Loucy (cell line): Measurements from ENCODE around the gene SSBP2.

Source experiments
- H2AFZ ChIP-seq: fragments of 200-600 bp; sonication (generic); 2 replicates; pipeline ENCODE4 v1.6.0; 2016; ENCODE audit warnings: antibody characterized with exemption, mild to moderate bottlenecking, low read length, moderate library complexity
- H3F3A ChIP-seq: fragments of 200-600 bp; 2 replicates; pipeline ENCODE4 v1.6.0; 2016; ENCODE audit warnings: antibody characterized with exemption, low read depth, mild to moderate bottlenecking
- H3K27me3 ChIP-seq: fragments of 200-600 bp; sonication (generic); 2 replicates; pipeline ENCODE4 v1.6.1; 2014; ENCODE audit warnings: low read length, mild to moderate bottlenecking; ENCODE audit not compliant: insufficient read depth, poor library complexity, severe bottlenecking
- H3K36me3 ChIP-seq: fragments of 200-600 bp; sonication (generic); 2 replicates; pipeline ENCODE4 v1.6.1; 2016; ENCODE audit warnings: low read length; ENCODE audit not compliant: insufficient read depth
- H3K4me1 ChIP-seq: fragments of 200-600 bp; sonication (generic); 2 replicates; pipeline ENCODE4 v1.5.1; 2014; ENCODE audit warnings: low read length, mild to moderate bottlenecking; ENCODE audit not compliant: insufficient read depth, poor library complexity, severe bottlenecking
- H3K4me2 ChIP-seq: fragments of 200-600 bp; sonication (generic); 2 replicates; pipeline ENCODE4 v1.6.0; 2014; ENCODE audit warnings: antibody characterized with exemption, low read length, low read depth, mild to moderate bottlenecking; ENCODE audit not compliant: poor library complexity, severe bottlenecking
- H3K4me3 ChIP-seq: fragments of 200-600 bp; sonication (generic); 2 replicates; pipeline ENCODE4 v1.5.1; 2014; ENCODE audit warnings: low read length, mild to moderate bottlenecking, mixed read lengths; ENCODE audit not compliant: poor library complexity, severe bottlenecking
- H3K79me2 ChIP-seq: fragments of 200-600 bp; sonication (generic); 2 replicates; pipeline ENCODE4 v1.6.1; 2014; ENCODE audit warnings: low read length; ENCODE audit not compliant: insufficient read depth
- H3K9ac ChIP-seq: fragments of 200-600 bp; sonication (generic); 2 replicates; pipeline ENCODE4 v1.6.0; 2014; ENCODE audit warnings: mild to moderate bottlenecking, low read depth, low read length, moderate library complexity; ENCODE audit not compliant: poor library complexity, severe bottlenecking
- H3K9me2 ChIP-seq: fragments of 200-600 bp; sonication (generic); replicated peaks from 2 replicates; pipeline ENCODE4 v1.6.1; 2016; ENCODE audit warnings: low read depth, low read length, mixed read lengths
- H3K9me3 ChIP-seq: fragments of 200-600 bp; sonication (generic); 2 replicates; pipeline ENCODE4 v1.6.1; 2014; ENCODE audit warnings: mild to moderate bottlenecking, antibody characterized with exemption, low read length, low read depth; ENCODE audit not compliant: insufficient read depth
- H4K20me1 ChIP-seq: fragments of 200-600 bp; sonication (generic); 2 replicates; pipeline ENCODE4 v1.6.0; 2014; ENCODE audit warnings: antibody characterized with exemption, low read length, mild to moderate bottlenecking; ENCODE audit not compliant: insufficient read depth, poor library complexity, severe bottlenecking
- EZH2phosphoT487 ChIP-seq: fragments of 200-600 bp; IDR thresholded peaks from 2 replicates; pipeline ENCODE4 v1.6.1; 2018; ENCODE audit warnings: antibody characterized with exemption, mild to moderate bottlenecking, moderate library complexity, borderline replicate concordance
- TF ChIP-seq, protein P1 (sequence below): fragments of 200-600 bp; sonication (generic); conservative IDR thresholded peaks from 2 replicates; pipeline ENCODE4 v1.5.1; 2014; ENCODE audit warnings: mild to moderate bottlenecking, antibody characterized with exemption, low read length

The SSBP2 gene

DNA sequence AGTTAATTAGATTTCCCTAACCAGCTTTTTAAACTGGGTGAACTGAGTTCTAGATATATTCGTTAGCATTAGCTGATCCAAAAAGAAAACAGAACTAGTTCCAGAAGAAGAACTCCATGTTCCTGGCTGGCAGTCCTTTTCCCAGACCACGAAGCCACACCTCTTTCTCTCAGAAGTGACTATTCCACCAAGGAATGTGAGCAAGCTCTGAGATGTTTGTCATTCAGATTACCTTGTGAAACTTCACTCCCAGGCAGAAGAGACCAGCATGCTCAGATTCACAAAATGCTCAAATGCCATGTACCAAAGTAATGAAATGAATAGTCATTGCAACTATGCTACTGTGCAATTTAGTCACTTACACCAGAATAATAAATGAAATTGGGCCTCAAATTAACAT lies 4.4 kb upstream of the SSBP2 start:
- TF ChIP-seq EZH2phosphoT487 = no peak
- TF ChIP-seq, protein P1, sequence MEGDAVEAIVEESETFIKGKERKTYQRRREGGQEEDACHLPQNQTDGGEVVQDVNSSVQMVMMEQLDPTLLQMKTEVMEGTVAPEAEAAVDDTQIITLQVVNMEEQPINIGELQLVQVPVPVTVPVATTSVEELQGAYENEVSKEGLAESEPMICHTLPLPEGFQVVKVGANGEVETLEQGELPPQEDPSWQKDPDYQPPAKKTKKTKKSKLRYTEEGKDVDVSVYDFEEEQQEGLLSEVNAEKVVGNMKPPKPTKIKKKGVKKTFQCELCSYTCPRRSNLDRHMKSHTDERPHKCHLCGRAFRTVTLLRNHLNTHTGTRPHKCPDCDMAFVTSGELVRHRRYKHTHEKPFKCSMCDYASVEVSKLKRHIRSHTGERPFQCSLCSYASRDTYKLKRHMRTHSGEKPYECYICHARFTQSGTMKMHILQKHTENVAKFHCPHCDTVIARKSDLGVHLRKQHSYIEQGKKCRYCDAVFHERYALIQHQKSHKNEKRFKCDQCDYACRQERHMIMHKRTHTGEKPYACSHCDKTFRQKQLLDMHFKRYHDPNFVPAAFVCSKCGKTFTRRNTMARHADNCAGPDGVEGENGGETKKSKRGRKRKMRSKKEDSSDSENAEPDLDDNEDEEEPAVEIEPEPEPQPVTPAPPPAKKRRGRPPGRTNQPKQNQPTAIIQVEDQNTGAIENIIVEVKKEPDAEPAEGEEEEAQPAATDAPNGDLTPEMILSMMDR = no peak

DNA sequence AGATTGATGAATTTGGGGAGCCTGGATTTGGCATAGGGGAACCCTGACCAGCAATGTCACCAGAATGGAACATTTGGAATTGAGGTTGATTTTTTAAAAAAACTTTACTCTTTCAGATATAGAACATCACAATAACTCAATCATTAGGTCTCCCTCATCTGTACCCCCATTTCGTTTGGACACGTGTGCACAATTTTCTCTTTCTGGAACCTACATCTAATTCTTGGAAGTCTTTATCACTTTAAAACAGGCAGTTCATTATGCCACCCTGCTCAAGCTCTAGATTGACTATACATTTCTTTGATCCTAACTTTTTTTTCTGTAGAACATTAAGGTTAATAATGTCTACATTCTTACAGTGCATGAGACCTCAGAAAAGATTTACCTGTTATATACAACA lies 3.7 kb upstream of the SSBP2 start:
- Histone ChIP-seq H4K20me1 (peaks cover 3% of the 10 kb centered on the region), H3K27me3 (no peaks in the 10 kb centered on the region), H3F3A (no peaks in the 10 kb centered on the region), H3K9ac (no peak overlapping the region), H3K4me1 (peaks cover 45% of the 10 kb centered on the region), H3K79me2 (peaks cover 16% of the 10 kb centered on the region), H3K4me3 (no peak overlapping the region), H3K36me3 (no peaks in the 10 kb centered on the region), H2AFZ (no peak overlapping the region), H3K9me2 (no peaks in the 10 kb centered on the region), H3K4me2 (no peak overlapping the region), H3K9me3 (no peaks in the 10 kb centered on the region)
- TF ChIP-seq, protein P1 = no peak
- TF ChIP-seq EZH2phosphoT487 = no peak

More for the DNA sequence above, 4.4 kb upstream of the SSBP2 start:
- H3K79me2 ChIP-seq = peaks cover 12% of the 10 kb centered on the region
- H3K4me2 ChIP-seq = no peak overlapping the region
- H3F3A ChIP-seq = no peaks in the 10 kb centered on the region
- H3K9me2 ChIP-seq = no peaks in the 10 kb centered on the region
- no peak overlapping the region for H2AFZ ChIP-seq
- no peaks in the 10 kb centered on the region for H3K27me3 ChIP-seq
- no peak overlapping the region for H3K4me3 ChIP-seq
- H3K9me3 ChIP-seq = no peaks in the 10 kb centered on the region
- H3K36me3 ChIP-seq = no peaks in the 10 kb centered on the region
- H3K4me1 ChIP-seq = peaks cover 48% of the 10 kb centered on the region
- no peak overlapping the region for H3K9ac ChIP-seq
- peaks cover 3% of the 10 kb centered on the region for H4K20me1 ChIP-seq

DNA sequence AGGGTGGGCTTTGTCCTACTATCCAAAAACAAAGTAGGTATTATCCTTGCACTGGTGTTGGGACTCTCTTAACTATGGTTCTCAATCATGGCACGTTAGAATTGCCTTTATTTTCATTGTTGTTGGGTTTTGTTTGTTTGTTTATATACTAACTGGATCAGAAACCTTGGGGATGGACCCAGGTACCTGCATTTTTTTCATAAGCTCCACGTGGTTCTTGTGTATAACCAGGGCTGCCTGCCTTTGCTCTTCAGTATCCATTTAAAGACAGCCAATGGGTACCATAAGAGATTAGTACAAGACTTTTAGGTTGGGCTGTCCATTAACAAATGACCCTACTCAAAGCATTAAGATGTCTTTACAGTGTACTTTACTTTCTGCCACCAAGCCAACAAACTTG lies 2.5 kb upstream of the SSBP2 start:
- no peak overlapping the region for H3K4me3 ChIP-seq
- peak overlapping the region; percentile 39; the same call in 1 of the 2 replicates for H2AFZ ChIP-seq
- no peaks in the 10 kb centered on the region for H3K36me3 ChIP-seq
- peaks cover 11% of the 10 kb centered on the region for H4K20me1 ChIP-seq
- H3K9ac ChIP-seq = no peak overlapping the region
- H3K9me3 ChIP-seq = no peaks in the 10 kb centered on the region
- H3F3A ChIP-seq = no peaks in the 10 kb centered on the region
- TF ChIP-seq, protein P1 = no peak
- TF ChIP-seq EZH2phosphoT487 = no peak
- H3K27me3 ChIP-seq = no peaks in the 10 kb centered on the region
- H3K4me2 ChIP-seq = no peak overlapping the region
- H3K9me2 ChIP-seq = no peaks in the 10 kb centered on the region
- H3K79me2 ChIP-seq = peaks cover 28% of the 10 kb centered on the region
- H3K4me1 ChIP-seq = peaks cover 36% of the 10 kb centered on the region
